Ascending aorta (tissue), 2 donors: ENCODE data around the gene ARHGEF28. TPM values are rescaled to one million over a fixed set of nuclear protein-coding genes. Genes with fewer than 3 reads are reported as not detected.

Source experiments
- DNase-seq, 2 donors: peaks; one replicate each; pipeline ENCODE4 v3.0.0-alpha.2; 2019; ENCODE audit warnings: low spot score in 2 of 2
- H3K27ac ChIP-seq, 2 donors: fragments of 200-600 bp; sonication (generic); one replicate each; pipeline ENCODE4 v1.5.1; 2016 to 2017; ENCODE audit warnings: mild to moderate bottlenecking in 1 of 2
- H3K27me3 ChIP-seq: fragments of 200-600 bp; sonication (generic); one replicate; pipeline ENCODE4 v1.5.1; 2017
- H3K36me3 ChIP-seq, 2 donors: fragments of 200-600 bp; sonication (generic); one replicate each; pipeline ENCODE4 v1.5.1; 2016
- H3K4me1 ChIP-seq, 2 donors: fragments of 200-600 bp; sonication (generic); one replicate each; pipeline ENCODE4 v1.5.1; 2016 to 2017; ENCODE audit warnings: mild to moderate bottlenecking in 1 of 2
- H3K4me3 ChIP-seq, 2 donors: fragments of 200-600 bp; sonication (generic); one replicate each; pipeline ENCODE4 v1.5.1; 2016 to 2017; ENCODE audit warnings: mild to moderate bottlenecking in 1 of 2
- H3K9me3 ChIP-seq, 2 donors: fragments of 200-600 bp; sonication (generic); one replicate each; pipeline ENCODE4 v1.5.1; 2016
- intact Hi-C: fragments of 100-400 bp; cut with DNase I; formaldehyde crosslinking; loops from one replicate; pipeline ENCODE4 v1.15.1; 2023
- total RNA-seq: library from RNA; depleted of rRNA; stranded (reverse); fragments of >200 nt; gene quantifications from one replicate; pipeline ENCODE4 v1.1.0, GENCODE V29; 2016
- TF ChIP-seq, protein P1 (sequence below), 3 experiments: fragments of 200-600 bp in 2 of 3; fragments of 450-650 bp in 1 of 3; sonication (generic) in 2 of 3; IDR thresholded peaks; one replicate each; pipeline ENCODE4 v1.5.1; 2016 to 2019; ENCODE audit warnings: antibody characterized with exemption in 3 of 3, mild to moderate bottlenecking in 1 of 3, moderate library complexity in 1 of 3

ARHGEF28 gene
- total RNA-seq, 1 donor from 2014 or later, result 15.1 TPM

DNA sequence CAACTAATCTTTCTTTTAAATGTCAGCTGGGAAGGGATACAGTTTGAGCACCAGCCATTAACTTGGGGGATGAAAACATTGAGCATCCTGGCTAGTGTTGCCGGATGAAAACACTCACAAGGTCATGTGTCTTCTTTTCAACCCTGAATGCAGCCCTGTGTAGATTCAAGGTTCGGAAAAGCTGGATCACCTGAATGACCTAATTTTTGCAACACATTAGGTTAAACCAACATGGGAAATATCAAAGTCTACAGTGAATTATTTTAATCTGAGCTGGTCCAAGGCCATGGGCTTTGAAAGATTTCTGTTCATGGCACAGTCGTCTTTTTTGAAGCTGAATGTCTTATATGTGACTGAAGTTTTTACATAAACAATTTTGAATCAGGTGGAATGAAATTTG, 281.2 kb downstream of the ARHGEF28 start:
- Histone ChIP-seq H3K4me1 (no peaks in the 10 kb centered on the region), H3K27me3 (no peaks in the 10 kb centered on the region), H3K9me3 (no peaks in the 10 kb centered on the region), H3K4me3 (no peak overlapping the region), H3K36me3 (peaks cover 14 to 29% of the 10 kb centered on the region in 2 donors), H3K27ac (no peak overlapping the region)
- no peak for DNase-seq
- intact Hi-C loops, result loop anchor here (10.0 kb wide), 1 partner anchor 298 kb away; no protein-coding TSS in a partner anchor
- TF ChIP-seq, protein P1, sequence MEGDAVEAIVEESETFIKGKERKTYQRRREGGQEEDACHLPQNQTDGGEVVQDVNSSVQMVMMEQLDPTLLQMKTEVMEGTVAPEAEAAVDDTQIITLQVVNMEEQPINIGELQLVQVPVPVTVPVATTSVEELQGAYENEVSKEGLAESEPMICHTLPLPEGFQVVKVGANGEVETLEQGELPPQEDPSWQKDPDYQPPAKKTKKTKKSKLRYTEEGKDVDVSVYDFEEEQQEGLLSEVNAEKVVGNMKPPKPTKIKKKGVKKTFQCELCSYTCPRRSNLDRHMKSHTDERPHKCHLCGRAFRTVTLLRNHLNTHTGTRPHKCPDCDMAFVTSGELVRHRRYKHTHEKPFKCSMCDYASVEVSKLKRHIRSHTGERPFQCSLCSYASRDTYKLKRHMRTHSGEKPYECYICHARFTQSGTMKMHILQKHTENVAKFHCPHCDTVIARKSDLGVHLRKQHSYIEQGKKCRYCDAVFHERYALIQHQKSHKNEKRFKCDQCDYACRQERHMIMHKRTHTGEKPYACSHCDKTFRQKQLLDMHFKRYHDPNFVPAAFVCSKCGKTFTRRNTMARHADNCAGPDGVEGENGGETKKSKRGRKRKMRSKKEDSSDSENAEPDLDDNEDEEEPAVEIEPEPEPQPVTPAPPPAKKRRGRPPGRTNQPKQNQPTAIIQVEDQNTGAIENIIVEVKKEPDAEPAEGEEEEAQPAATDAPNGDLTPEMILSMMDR (IDR thresholded peaks at IDR 0.05), result no peak

DNA sequence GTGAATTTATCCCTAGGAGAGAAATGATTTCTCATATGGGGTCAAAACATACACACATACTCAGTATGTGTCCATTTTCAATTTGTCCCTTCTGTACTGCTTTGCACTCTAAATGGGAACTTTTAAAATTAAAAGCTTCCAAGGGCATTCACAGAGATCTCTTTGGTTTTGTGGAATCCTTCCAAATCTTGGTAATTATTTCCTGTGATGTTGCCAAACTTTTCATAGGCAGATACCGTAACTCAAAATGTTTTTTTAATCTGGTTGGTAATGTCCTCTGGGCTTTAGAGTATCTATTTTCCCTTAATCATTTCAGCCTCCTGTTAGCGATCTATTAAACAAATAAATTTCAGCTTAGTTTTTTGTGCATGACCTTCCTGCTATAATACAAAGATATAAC, 282.4 kb downstream of the ARHGEF28 start:
- DNase-seq, result no peak
- Histone ChIP-seq H3K27ac (no peak overlapping the region), H3K27me3 (no peaks in the 10 kb centered on the region), H3K36me3 (peaks cover 14 to 29% of the 10 kb centered on the region in 2 donors), H3K4me3 (no peak overlapping the region), H3K9me3 (no peaks in the 10 kb centered on the region), H3K4me1 (no peaks in the 10 kb centered on the region)
- intact Hi-C loops, result loop anchor here (10.0 kb wide), 1 partner anchor 296 kb away; no protein-coding TSS in a partner anchor
- TF ChIP-seq, protein P1 (IDR thresholded peaks at IDR 0.05), result no peak

DNA sequence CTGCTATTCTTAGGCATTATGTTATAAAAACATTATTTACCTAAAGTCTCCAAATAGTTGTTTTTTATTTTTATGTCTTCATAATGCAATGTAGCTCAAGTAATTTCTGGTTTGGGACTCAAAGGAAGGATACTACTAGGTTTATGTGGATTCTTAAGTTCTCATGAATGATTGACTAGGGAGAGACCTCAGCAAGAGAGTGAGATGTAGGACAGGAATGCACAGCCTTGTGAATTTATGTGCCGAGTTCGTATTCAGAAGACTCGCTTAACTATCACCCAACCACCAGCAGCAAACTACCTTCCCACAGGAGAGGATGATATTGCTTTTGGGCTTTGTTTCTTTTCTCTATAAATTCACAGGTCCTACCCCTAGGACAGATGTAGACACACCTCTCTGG, 282.9 kb downstream of the ARHGEF28 start:
- no peak overlapping the region for H3K27ac ChIP-seq

DNA sequence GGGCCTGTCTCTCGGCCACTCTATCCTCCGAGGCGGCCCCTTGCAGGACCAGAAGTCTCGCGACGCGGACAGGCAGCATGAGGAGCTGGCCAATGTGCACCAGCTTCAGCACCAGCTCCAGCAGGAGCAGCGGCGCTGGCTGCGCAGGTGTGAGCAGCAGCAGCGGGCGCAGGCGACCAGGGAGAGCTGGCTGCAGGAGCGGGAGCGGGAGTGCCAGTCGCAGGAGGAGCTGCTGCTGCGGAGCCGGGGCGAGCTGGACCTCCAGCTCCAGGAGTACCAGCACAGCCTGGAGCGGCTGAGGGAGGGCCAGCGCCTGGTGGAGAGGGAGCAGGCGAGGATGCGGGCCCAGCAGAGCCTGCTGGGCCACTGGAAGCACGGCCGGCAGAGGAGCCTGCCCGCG, 283.5 kb downstream of the ARHGEF28 start:
- Histone ChIP-seq H3K4me1 (no peaks in the 10 kb centered on the region), H3K36me3 (peaks cover 14 to 22% of the 10 kb centered on the region in 2 donors), H3K4me3 (no peak overlapping the region), H3K27ac (no peak overlapping the region), H3K9me3 (no peaks in the 10 kb centered on the region), H3K27me3 (no peaks in the 10 kb centered on the region)
- TF ChIP-seq, protein P1 (IDR thresholded peaks at IDR 0.05), result no peak
- no peak for DNase-seq
- intact Hi-C loops, result loop anchor here (10.0 kb wide), 1 partner anchor 295 kb away; no protein-coding TSS in a partner anchor

More for the DNA sequence above, 282.9 kb downstream of the ARHGEF28 start:
- Histone ChIP-seq H3K9me3 (no peaks in the 10 kb centered on the region), H3K4me3 (no peak overlapping the region), H3K27me3 (no peaks in the 10 kb centered on the region), H3K4me1 (no peaks in the 10 kb centered on the region), H3K36me3 (peaks cover 14 to 29% of the 10 kb centered on the region in 2 donors)
- intact Hi-C loops, result loop anchor here (10.0 kb wide), 1 partner anchor 296 kb away; no protein-coding TSS in a partner anchor
- DNase-seq, result no peak
- TF ChIP-seq, protein P1 (IDR thresholded peaks at IDR 0.05), result no peak

DNA sequence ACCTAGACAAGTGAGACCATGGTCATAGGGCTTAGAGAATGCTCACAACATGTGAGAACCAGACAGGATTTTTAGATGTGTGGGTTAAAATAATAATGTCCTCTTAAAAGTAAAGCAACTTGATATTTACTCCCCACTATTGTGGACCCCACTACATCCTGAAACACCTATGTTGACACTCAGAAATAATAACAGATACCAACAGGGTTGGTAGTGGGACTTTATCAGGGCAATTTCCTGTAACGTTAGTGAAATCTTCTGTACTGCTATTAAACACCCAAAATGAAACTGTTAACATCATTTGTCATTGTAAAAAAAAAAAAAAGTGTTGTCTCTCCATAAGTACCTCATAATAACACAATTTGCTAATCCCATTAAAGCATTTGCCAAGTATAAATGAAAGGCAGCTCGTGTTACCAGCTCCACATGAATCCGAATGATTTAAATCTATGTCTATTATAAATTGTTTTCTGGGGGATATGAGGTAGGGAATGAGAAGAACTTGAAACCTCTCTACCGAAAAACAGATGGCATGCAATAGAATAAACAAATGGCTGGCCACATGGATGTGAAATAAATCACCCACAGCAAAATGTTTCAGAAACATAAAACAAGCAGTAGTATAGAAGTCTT, 285.9 kb downstream of the ARHGEF28 start:
- intact Hi-C loops, result no loop called here
- DNase-seq, result no peak

More for the DNA sequence above, 285.9 kb downstream of the ARHGEF28 start:
- no peaks in the 10 kb centered on the region for H3K9me3 ChIP-seq
- TF ChIP-seq, protein P1 (IDR thresholded peaks at IDR 0.05), result no peak
- no peak overlapping the region for H3K27ac ChIP-seq
- no peaks in the 10 kb centered on the region for H3K27me3 ChIP-seq
- peaks cover 14 to 16% of the 10 kb centered on the region in 2 donors for H3K36me3 ChIP-seq
- no peak overlapping the region for H3K4me3 ChIP-seq
- H3K4me1 ChIP-seq, result no peaks in the 10 kb centered on the region
